Erythroblast (primary cell): ENCODE results near the gene CFAP97D1.

Source experiments
- GATA1 ChIP-seq: IDR thresholded peaks from 2 replicates; pipeline ENCODE4 v1.6.1; 2011; ENCODE audit warnings: low read depth, mild to moderate bottlenecking, control low read depth, low read length, moderate library complexity
- POLR2A ChIP-seq: IDR thresholded peaks from 2 replicates; pipeline ENCODE4 v1.6.1; 2011; ENCODE audit warnings: mild to moderate bottlenecking, low read length

GRCh38 chr17:43826206-43826605, 46.0 kb downstream of the CFAP97D1 start:
- TF ChIP-seq POLR2A (no peak), GATA1 (no peak)
